Astrocyte (in vitro differentiated cells and primary cell): Measurements from ENCODE around the gene CIAO3. TPM values are rescaled to one million over a fixed set of nuclear protein-coding genes. Genes with fewer than 3 reads are reported as not detected.

ENCODE experiments used
- DNase-seq: peaks from one replicate; pipeline ENCODE4 v3.0.0-alpha.2; 2010; ENCODE audit warnings: low read depth
- FAIRE-seq: peaks from 2 replicates; lab custom pipeline; 2011; peaks lifted over from hg19 to GRCh38; lab: Jason Lieb, UNC
- H2AFZ ChIP-seq: 2 replicates; pipeline ENCODE4 v1.6.0; 2012; ENCODE audit warnings: low read depth, low read length, inconsistent platforms
- H3K27ac ChIP-seq: 2 replicates; pipeline ENCODE4 v1.5.1; 2011; ENCODE audit warnings: low read depth, low read length, inconsistent platforms
- H3K27me3 ChIP-seq: 2 replicates; pipeline ENCODE4 v1.6.0; 2011; ENCODE audit warnings: low read length, inconsistent platforms; ENCODE audit not compliant: insufficient read depth
- H3K36me3 ChIP-seq: 2 replicates; pipeline ENCODE4 v1.5.1; 2011; ENCODE audit warnings: low read length, inconsistent platforms; ENCODE audit not compliant: insufficient read depth
- H3K4me1 ChIP-seq: 2 replicates; pipeline ENCODE4 v1.5.1; 2011; ENCODE audit warnings: low read length, inconsistent platforms; ENCODE audit not compliant: insufficient read depth
- H3K4me2 ChIP-seq: 2 replicates; pipeline ENCODE4 v1.6.0; 2012; ENCODE audit warnings: low read length, inconsistent platforms
- H3K4me3 ChIP-seq: 2 replicates; pipeline ENCODE4 v1.5.1; 2011; ENCODE audit warnings: low read depth, mild to moderate bottlenecking, low read length, inconsistent platforms; ENCODE audit not compliant: insufficient read depth
- H3K79me2 ChIP-seq: 2 replicates; pipeline ENCODE4 v1.6.0; 2012; ENCODE audit warnings: mild to moderate bottlenecking, low read length, inconsistent platforms; ENCODE audit not compliant: insufficient read depth
- H3K9ac ChIP-seq: 2 replicates; pipeline ENCODE4 v1.6.0; 2012; ENCODE audit warnings: mild to moderate bottlenecking, low read length, inconsistent platforms
- H3K9me3 ChIP-seq: 2 replicates; pipeline ENCODE4 v1.5.1; 2012; ENCODE audit warnings: low read depth, mild to moderate bottlenecking, low read length, inconsistent platforms; ENCODE audit not compliant: insufficient read depth
- H4K20me1 ChIP-seq: 2 replicates; pipeline ENCODE4 v1.6.0; 2012; ENCODE audit warnings: low read length, inconsistent platforms; ENCODE audit not compliant: insufficient read depth
- H3K27ac Mint-ChIP-seq: one replicate; pipeline ENCODE4 v1.8.0; 2021; ENCODE audit warnings: mild to moderate bottlenecking, mixed read lengths; ENCODE audit not compliant: unreplicated experiment
- H3K27me3 Mint-ChIP-seq: one replicate; pipeline ENCODE4 v1.8.0; 2021; ENCODE audit warnings: low read depth, mixed read lengths; ENCODE audit not compliant: unreplicated experiment
- H3K36me3 Mint-ChIP-seq: one replicate; pipeline ENCODE4 v1.8.0; 2021; ENCODE audit warnings: low read depth, mixed read lengths; ENCODE audit not compliant: unreplicated experiment
- H3K4me1 Mint-ChIP-seq: one replicate; pipeline ENCODE4 v1.8.0; 2021; ENCODE audit warnings: low read depth, mixed read lengths; ENCODE audit not compliant: unreplicated experiment
- H3K4me3 Mint-ChIP-seq: one replicate; pipeline ENCODE4 v1.8.0; 2021; ENCODE audit warnings: mild to moderate bottlenecking, moderate library complexity, mixed read lengths; ENCODE audit not compliant: unreplicated experiment
- H3K9me3 Mint-ChIP-seq: one replicate; pipeline ENCODE4 v1.8.0; 2021; ENCODE audit warnings: mild to moderate bottlenecking, mixed read lengths; ENCODE audit not compliant: unreplicated experiment
- EZH2 ChIP-seq: IDR thresholded peaks from 2 replicates; pipeline ENCODE4 v1.6.1; 2012; ENCODE audit warnings: mild to moderate bottlenecking, low read length, inconsistent platforms; ENCODE audit not compliant: insufficient read depth
- total RNA-seq: library from RNA; stranded (reverse); gene quantifications from 2 replicates; pipeline ENCODE4 v1.2.1, GENCODE V29; 2021
- TF ChIP-seq, protein P1 (sequence below): IDR thresholded peaks from 2 replicates; pipeline ENCODE4 v1.5.1; 2011; ENCODE audit warnings: low read depth, mild to moderate bottlenecking, inconsistent platforms, low read length, moderate library complexity; ENCODE audit not compliant: insufficient read depth

Gene CIAO3
- total RNA-seq, 1 donor from 2014 or later = 19.6 TPM

- no peak for TF ChIP-seq EZH2
- TF ChIP-seq, protein P1, sequence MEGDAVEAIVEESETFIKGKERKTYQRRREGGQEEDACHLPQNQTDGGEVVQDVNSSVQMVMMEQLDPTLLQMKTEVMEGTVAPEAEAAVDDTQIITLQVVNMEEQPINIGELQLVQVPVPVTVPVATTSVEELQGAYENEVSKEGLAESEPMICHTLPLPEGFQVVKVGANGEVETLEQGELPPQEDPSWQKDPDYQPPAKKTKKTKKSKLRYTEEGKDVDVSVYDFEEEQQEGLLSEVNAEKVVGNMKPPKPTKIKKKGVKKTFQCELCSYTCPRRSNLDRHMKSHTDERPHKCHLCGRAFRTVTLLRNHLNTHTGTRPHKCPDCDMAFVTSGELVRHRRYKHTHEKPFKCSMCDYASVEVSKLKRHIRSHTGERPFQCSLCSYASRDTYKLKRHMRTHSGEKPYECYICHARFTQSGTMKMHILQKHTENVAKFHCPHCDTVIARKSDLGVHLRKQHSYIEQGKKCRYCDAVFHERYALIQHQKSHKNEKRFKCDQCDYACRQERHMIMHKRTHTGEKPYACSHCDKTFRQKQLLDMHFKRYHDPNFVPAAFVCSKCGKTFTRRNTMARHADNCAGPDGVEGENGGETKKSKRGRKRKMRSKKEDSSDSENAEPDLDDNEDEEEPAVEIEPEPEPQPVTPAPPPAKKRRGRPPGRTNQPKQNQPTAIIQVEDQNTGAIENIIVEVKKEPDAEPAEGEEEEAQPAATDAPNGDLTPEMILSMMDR = no peak
- H3K36me3 Mint-ChIP-seq = no peaks in the 10 kb centered on the region
- no peaks in the 10 kb centered on the region for H3K4me1 ChIP-seq
- no peak overlapping the region for H3K27ac Mint-ChIP-seq
- peaks cover 2% of the 10 kb centered on the region for H3K27me3 Mint-ChIP-seq
- no peak overlapping the region for H3K4me3 Mint-ChIP-seq
- no peaks in the 10 kb centered on the region for H3K4me1 Mint-ChIP-seq
- H4K20me1 ChIP-seq = no peaks in the 10 kb centered on the region
- H3K9me3 ChIP-seq = no peaks in the 10 kb centered on the region
- H3K36me3 ChIP-seq = no peaks in the 10 kb centered on the region
- H2AFZ ChIP-seq = no peak overlapping the region
- no peak overlapping the region for H3K4me2 ChIP-seq
- no peak overlapping the region for H3K4me3 ChIP-seq
- DNase-seq (no peak), FAIRE-seq (no peak)
- no peak overlapping the region for H3K9ac ChIP-seq
- H3K79me2 ChIP-seq = no peaks in the 10 kb centered on the region
- H3K9me3 Mint-ChIP-seq = no peaks in the 10 kb centered on the region
- no peak overlapping the region for H3K27ac ChIP-seq
- H3K27me3 ChIP-seq = no peaks in the 10 kb centered on the region
Measured at GRCh38 chr16:766008-766819, 25.4 kb upstream of the CIAO3 start.

- peaks cover 3% of the 10 kb centered on the region for H3K27me3 Mint-ChIP-seq
- no peak overlapping the region for H2AFZ ChIP-seq
- H4K20me1 ChIP-seq = no peaks in the 10 kb centered on the region
- no peaks in the 10 kb centered on the region for H3K36me3 ChIP-seq
- no peaks in the 10 kb centered on the region for H3K4me1 Mint-ChIP-seq
- DNase-seq (no peak), FAIRE-seq (no peak)
- no peak overlapping the region for H3K4me2 ChIP-seq
- no peak overlapping the region for H3K4me3 Mint-ChIP-seq
- H3K27me3 ChIP-seq = no peaks in the 10 kb centered on the region
- H3K27ac Mint-ChIP-seq = no peak overlapping the region
- no peak overlapping the region for H3K27ac ChIP-seq
- H3K9me3 ChIP-seq = no peaks in the 10 kb centered on the region
- TF ChIP-seq EZH2 = no peak
- TF ChIP-seq, protein P1 = no peak
- H3K4me1 ChIP-seq = peaks cover 4% of the 10 kb centered on the region
- no peaks in the 10 kb centered on the region for H3K79me2 ChIP-seq
- no peaks in the 10 kb centered on the region for H3K36me3 Mint-ChIP-seq
- H3K9ac ChIP-seq = no peak overlapping the region
- no peak overlapping the region for H3K4me3 ChIP-seq
- no peaks in the 10 kb centered on the region for H3K9me3 Mint-ChIP-seq
Measured at GRCh38 chr16:765488-765865, 24.7 kb upstream of the CIAO3 start.

GRCh38 chr16:764848-765487 is 24.2 kb upstream of the CIAO3 start:
- no peaks in the 10 kb centered on the region for H3K36me3 Mint-ChIP-seq
- no peak for TF ChIP-seq EZH2
- TF ChIP-seq, protein P1 = no peak
- Histone ChIP-seq H2AFZ (no peak overlapping the region), H3K4me2 (no peak overlapping the region), H3K27ac (no peak overlapping the region), H3K79me2 (no peaks in the 10 kb centered on the region), H3K9me3 (no peaks in the 10 kb centered on the region), H3K36me3 (no peaks in the 10 kb centered on the region), H4K20me1 (no peaks in the 10 kb centered on the region), H3K4me1 (peaks cover 6% of the 10 kb centered on the region), H3K9ac (no peak overlapping the region), H3K27me3 (no peaks in the 10 kb centered on the region), H3K4me3 (no peak overlapping the region)
- H3K27me3 Mint-ChIP-seq = peaks cover 3% of the 10 kb centered on the region
- H3K27ac Mint-ChIP-seq = no peak overlapping the region
- no peak overlapping the region for H3K4me3 Mint-ChIP-seq
- H3K9me3 Mint-ChIP-seq = no peaks in the 10 kb centered on the region
- no peaks in the 10 kb centered on the region for H3K4me1 Mint-ChIP-seq
- DNase-seq = no peak
- no peak for FAIRE-seq
